ENCODE data around the gene ADORA2B.

GRCh38 chr17:15965528-15965927, 20.6 kb downstream of the ADORA2B start:
- no peak for TF ChIP-seq CTCF (IDR thresholded peaks at IDR 0.05)
- no peak for TF ChIP-seq ZFX (IDR thresholded peaks at IDR 0.05; ENCODE audit: borderline replicate concordance)

Measured in 22Rv1 (cell line).